Astrocyte of the hippocampus (primary cell): ENCODE measurements around the gene AP1M2.
"Not testable (repeated sequence)": the region's sequence is repeated elsewhere in the genome, so short reads cannot be mapped to it uniquely, and the experiment has no call there.

Experiments
- DNase-seq: peaks from one replicate; pipeline ENCODE4 v3.0.0; 2011; ENCODE audit warnings: low read depth, low spot score

Gene AP1M2

DNA sequence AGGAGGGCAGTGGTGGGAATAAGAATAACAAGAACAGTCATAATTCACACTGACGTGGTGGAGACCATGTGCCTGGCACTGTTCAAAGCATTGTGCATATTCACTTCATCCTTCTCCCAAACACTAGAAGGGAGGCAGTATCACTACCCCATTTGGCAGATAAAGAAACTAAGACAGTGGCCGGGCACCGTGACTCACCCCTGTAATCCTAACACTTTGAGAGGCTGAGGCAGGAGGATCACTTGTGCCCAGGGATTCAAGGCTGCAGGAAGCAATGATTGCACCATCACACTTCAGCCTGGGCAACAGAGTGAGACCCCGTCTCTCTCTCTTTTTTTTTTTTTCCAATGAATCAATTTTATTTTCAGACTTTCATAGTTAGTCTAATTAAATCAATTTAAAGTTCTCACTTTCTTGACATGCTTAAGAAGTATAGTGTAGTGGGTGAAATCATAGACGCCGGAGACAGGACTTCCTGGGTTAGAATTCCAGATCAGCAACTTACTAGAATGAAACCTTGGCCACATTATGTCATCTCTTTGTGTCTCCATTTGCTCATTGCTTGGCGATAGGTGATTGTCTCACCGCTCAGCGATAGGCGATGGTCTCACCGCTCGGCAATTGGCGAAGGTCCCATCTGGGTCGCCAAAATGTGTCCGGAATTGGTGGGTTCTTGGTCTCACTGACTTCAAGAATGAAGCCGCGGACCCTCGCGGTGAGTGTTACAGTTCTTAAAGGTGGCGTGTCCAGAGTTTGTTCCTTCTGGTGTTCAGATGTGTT is 48.7 kb downstream of the AP1M2 start:
- no peak for DNase-seq

DNA sequence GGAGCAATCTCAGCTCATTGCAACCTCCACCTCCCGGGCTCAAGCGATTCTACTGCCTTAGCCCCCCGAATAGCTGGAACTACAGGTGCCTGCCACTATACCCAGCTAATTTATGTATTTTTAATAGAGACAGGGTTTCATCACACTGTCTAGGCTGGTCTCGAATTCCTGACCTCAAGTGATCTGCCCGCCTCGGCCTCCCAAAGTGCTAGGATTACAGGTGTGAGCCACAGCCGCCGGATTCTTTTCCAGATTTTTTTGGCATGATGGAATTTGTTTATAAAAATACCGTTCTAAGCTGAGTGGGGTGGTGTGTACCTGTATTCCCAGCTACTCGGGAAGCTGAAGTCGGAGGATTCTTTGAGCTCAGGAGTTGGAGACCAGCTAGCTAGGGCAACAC is 49.4 kb downstream of the AP1M2 start:
- DNase-seq, result no peak

DNA sequence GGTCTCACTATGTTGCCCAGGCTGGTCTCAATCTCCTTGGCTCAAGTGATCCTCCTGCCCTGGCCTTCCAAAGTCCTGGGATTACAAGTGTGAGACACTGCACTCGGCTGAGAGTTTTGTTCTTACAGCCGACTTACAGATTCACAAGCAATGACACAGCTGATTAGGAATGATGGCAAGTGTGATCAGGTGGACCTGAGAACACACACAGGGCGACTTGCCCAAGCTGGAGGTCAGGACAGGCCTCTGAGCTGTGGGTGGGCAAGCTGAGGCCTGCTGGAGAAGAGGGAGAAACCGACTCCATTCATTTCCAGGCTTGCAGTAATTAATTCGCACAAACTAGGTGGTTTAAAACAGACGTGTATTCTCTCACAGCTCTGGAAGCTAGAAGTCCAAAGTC is 51.5 kb downstream of the AP1M2 start:
- DNase-seq, result no peak

DNA sequence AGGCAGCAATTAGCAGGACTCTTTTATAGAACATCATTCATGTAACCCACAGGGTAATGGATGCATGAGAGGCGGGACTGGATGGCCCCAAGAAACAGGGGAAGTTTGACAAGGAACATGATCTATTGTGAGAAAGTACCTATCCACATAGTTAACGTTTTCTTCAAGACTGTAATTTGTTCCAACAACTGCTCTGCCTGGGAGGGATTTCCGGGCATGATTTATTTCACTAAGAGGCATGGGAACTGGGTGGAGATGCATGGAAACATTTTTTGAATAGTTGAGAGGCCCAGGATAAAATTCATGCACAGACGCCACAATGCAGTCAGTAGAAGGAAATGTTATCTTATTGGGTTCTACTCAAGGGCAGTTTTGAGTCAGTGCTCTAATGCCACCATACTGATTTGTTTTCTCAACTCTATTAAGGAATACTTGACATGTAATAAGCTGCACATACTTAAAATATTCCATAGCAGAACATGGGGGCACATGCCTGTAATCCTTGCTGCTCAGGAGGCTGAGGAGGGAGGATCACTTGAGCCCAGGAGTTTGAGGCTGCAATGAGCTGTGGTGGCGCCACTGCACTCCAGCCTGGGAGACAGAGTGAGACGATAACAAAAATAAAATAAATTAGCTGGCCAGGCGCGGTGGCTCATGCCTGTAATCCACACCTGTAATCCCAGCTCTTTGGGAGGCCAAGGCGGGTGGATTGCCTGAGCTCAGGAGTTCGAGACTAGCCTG is 53.3 kb downstream of the AP1M2 start:
- peak; percentile 81 for DNase-seq

GRCh38 chr19:10532457-10532856 is 54.7 kb downstream of the AP1M2 start:
- DNase-seq, result no peak

DNA sequence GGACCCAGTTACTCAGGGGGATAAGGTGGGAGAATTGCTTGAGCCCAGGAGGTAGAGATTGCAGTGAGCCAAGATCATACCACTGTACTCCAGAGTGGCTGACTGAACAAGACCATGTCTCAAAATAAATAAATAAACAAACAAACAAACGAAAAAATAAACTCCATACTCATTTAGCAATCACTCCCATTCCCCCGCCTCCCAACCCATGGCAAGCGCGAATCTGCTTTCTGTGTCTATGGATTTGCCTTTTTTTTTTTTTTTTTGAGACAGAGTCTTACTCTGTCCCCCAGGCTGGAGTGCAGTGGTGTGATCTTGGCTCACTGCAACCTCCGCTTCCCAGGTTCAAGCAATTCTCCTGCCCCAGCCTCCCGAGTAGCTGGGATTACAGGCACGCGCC is 60.2 kb downstream of the AP1M2 start:
- DNase-seq, result not testable (repeated sequence)

DNA sequence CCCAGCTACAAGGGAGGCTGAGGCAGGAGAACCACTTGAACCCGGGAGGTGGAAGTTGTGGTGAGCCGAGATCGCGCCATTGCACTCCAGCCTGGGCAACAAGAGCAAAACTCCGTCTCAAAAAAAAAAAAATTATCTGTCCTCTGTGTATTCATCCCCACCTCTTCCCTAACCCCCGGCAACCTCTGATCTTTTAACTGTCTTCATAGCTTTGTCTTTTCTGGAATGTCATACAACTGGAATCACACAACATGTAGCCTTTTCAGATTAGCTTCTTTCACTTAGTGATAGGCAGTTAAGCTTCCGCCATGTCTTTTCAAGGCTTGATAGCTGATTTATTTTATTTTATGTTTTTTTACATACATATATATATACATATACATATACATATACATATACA is 61.5 kb downstream of the AP1M2 start:
- DNase-seq, result no peak

- no peak for DNase-seq
These were observed 63.9 kb downstream of the AP1M2 start for GRCh38 chr19:10523135-10523636.
